ENCODE measurements around the gene HEYL.

HEYL gene

DNA sequence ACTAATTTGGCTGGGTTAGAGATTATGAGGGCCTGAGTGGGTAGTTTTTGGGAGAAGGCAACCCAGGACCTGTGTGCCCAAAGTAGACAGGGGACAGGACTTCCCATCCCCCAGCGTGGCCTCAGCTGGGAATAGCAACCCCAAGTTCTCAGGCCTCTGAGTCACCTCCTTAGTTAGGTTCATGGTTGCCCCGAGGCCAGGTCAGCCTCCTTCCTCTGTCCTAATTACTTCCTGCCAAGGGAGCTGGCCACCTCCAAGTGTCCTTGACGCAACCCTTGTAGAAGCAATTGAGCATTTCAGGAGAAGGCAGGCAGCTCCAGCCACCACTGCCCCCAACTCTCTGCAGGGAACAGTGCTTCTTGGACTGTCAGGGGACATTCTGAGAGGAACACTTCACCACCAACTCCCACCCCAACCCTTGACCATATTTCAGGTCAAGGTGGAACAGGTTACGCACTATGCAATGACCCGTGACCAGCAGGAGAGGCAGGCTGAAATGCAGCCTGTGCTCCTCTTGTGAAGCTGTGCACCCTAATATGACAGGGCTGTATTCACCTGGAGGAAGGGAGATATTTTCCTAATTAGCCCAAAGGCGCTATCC lies 37.6 kb upstream of the HEYL start:
- Histone ChIP-seq H3K9me3 (no peaks in the 10 kb centered on the region), H3K36me3 (replicated peaks) (no peaks in the 10 kb centered on the region), H3K4me1 (peaks cover 5% of the 10 kb centered on the region; the same call in 1 of the 2 replicates), H3K4me3 (no peak overlapping the region), H3K27me3 (ENCODE audit: low read depth) (peaks cover 4% of the 10 kb centered on the region; the same call in 1 of the 2 replicates)
- in situ Hi-C loops (cut with MboI; ENCODE audit: low sequenced_read_pairs) = no loop called here
- no peak for DNase-seq (ENCODE audit: low spot score in 2 of 2)

DNA sequence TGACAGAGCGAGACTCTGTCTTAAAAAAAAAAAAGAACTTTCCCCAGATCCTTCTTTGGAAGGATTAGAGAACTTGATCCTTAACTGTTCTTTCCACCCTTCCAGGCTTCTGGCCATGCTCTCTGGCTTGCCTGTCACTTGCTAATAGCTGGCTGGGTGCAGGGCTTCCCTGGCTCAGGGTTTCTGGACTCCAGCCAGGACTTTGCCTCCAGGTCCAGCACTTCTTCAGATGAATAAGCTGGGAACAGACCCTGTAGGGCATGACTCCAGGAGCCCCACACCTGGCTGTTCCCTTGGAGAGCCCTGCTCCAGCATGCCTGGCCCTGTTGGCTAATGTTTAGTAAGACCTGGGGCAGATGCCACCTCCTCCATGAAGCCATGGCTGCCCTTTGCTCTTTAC lies 35.8 kb upstream of the HEYL start:
- Histone ChIP-seq H3K9me3 (no peaks in the 10 kb centered on the region), H3K4me3 (no peak overlapping the region), H3K4me1 (peaks cover 5% of the 10 kb centered on the region; the same call in 1 of the 2 replicates), H3K36me3 (replicated peaks) (no peaks in the 10 kb centered on the region), H3K27me3 (ENCODE audit: low read depth) (no peaks in the 10 kb centered on the region)
- in situ Hi-C loops (cut with MboI; ENCODE audit: low sequenced_read_pairs) = no loop called here
- no peak for DNase-seq (ENCODE audit: low spot score in 2 of 2)

DNA sequence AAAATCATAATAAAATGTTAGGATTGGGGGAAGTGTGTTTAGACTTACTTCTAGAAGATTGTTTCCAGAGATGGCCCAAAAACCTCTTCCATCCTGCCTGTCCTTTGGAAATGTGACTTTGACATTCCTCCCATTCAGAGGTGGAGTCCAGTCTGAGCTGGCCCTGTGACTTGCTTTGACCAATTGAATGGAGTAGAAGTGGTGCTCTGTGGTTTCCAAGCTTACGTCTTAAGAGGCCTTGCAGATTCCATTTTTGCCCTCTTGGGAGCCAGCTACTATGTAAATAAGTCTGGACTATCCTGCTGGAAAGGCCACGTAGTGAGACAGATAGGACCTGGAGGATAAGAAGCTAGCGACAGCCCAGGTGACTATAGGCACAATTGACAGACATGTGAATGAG lies 33.8 kb upstream of the HEYL start:
- no peak for DNase-seq (ENCODE audit: low spot score in 2 of 2)
- Histone ChIP-seq H3K27me3 (ENCODE audit: low read depth) (no peaks in the 10 kb centered on the region), H3K36me3 (replicated peaks) (no peaks in the 10 kb centered on the region), H3K9me3 (no peaks in the 10 kb centered on the region), H3K4me1 (peaks cover 5% of the 10 kb centered on the region; the same call in 1 of the 2 replicates), H3K4me3 (no peak overlapping the region)
- in situ Hi-C loops (cut with MboI; ENCODE audit: low sequenced_read_pairs) = no loop called here

DNA sequence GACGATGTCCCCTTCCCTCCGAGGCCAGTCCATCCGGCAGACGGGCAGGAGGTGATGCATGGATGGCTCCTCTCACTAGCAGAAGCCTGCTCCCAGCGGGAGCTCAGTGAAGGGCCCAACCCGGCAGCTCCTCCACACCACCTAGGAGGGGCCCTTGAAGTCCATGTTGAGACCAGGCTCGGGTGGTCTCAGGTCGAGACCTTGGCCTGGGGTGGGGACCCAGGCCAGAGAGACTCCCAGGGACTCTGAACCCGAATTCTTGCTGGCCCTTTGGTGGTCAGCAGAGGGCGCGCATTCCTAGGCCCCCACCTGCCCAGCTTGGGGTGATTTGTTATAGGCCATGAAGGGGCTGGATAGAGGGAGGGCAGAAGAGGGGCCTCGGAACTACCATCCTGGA lies 33.1 kb upstream of the HEYL start:
- H3K4me1 ChIP-seq = peaks cover 5% of the 10 kb centered on the region; the same call in 1 of the 2 replicates
- no peaks in the 10 kb centered on the region for H3K9me3 ChIP-seq
- no peaks in the 10 kb centered on the region for H3K36me3 ChIP-seq (replicated peaks)
- no peak for DNase-seq (ENCODE audit: low spot score in 2 of 2)
- H3K27me3 ChIP-seq (ENCODE audit: low read depth) = no peaks in the 10 kb centered on the region
- in situ Hi-C loops (cut with MboI; ENCODE audit: low sequenced_read_pairs) = no loop called here
- H3K4me3 ChIP-seq = no peak overlapping the region; the same call in 1 of the 2 replicates

DNA sequence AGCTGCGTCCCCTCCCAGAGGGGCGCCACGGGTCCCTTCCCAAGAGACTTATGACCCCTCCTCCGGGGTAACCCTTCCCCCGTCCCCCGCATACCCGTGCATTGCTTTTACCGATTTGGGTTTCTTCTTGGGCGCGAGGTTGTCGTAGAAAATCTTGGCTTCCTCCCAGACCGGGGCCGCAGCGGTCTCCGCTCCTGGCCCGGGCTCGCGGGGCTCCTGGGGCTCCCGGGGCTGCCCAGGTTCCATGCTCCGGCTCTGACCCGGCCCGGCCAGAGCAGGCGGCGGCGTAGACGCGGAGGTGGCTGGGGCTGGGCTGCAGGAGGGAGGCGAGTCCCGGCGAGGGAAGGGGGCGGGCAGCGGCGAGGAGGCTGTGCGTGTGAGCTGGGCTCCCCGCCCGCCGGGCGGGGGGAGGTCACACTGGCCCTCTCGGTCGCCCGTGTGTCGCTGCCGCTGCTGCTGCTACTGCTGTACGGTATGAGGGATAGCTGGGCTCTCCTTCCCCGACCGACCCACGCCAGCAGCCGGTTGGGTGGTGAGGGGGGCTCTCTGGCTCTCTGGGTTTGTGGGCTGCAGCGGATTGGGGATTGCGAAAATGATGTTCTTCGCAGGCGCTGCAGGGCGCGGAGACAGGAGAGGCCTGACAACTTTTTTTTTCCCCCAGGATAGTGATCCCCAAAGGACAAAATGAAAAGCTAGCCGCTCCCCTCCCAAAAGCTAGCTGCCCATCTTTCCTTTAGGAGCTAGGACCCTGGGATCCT lies 32.5 kb upstream of the HEYL start, which contains the start of gene NT5C1A:
TSS of gene NT5C1A (minus strand) at position 315 of the 758 bp plus-strand sequence. CDS start at position 246, 69 bp downstream.
- Histone ChIP-seq H3K4me1 (peaks cover 5% of the 10 kb centered on the region; the same call in 1 of the 2 replicates), H3K9me3 (no peaks in the 10 kb centered on the region), H3K27me3 (ENCODE audit: low read depth) (no peaks in the 10 kb centered on the region), H3K4me3 (peak within 1 kb of the TSS; percentile 36), H3K36me3 (replicated peaks) (no peaks in the 10 kb centered on the region)
- peak in 1 of 2 experiments; percentile 64 for DNase-seq (ENCODE audit: low spot score in 2 of 2)
- in situ Hi-C loops (cut with MboI; ENCODE audit: low sequenced_read_pairs) = no loop called here

DNA sequence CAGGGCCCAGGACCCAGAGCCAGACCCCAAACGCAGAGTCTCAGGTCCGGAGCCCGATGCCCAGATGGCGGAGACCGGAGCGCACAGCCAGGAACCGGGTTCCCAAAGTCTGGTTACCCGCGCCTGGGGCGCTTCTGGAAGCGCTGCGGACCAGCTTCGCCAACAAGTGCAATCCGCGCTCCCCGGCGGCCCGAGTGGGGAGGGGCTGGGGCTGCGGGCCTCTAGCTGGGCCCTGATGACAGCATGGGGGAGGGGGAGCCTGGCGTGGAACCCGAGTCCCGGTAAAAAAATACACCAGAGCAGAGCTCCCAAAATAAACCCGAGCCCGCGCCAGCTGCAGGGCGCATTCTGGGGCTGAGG lies 32.0 kb upstream of the HEYL start:
- in situ Hi-C loops (cut with MboI; ENCODE audit: low sequenced_read_pairs) = no loop called here
- peak in 1 of 2 experiments; percentile 52 for DNase-seq (ENCODE audit: low spot score in 2 of 2)
- H3K9me3 ChIP-seq = no peaks in the 10 kb centered on the region
- no peaks in the 10 kb centered on the region for H3K36me3 ChIP-seq (replicated peaks)
- H3K27me3 ChIP-seq (ENCODE audit: low read depth) = no peaks in the 10 kb centered on the region
- peak overlapping the region; percentile 36 for H3K4me3 ChIP-seq
- peaks cover 5% of the 10 kb centered on the region; the same call in 1 of the 2 replicates for H3K4me1 ChIP-seq

DNA sequence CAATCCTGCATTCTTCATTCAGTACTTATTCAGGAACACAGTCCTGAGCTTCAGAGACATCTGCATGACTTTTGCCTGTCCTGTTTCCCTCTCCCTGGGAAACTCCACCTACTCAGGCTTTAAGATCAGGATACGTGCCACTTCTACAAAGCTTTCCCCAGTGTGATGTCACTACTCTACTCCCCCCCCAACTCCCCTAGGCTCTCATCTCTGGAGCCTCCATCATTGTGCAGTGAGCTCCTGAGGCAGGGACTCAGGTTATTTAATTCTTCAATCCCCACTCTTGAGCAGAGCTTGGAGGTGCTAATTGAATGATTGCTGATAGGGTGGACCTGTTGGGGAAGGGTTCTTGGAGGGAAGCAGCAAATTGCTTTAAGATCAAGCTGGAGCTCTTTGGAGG lies 31.2 kb upstream of the HEYL start:
- Histone ChIP-seq H3K4me1 (peaks cover 5% of the 10 kb centered on the region; the same call in 1 of the 2 replicates), H3K27me3 (ENCODE audit: low read depth) (no peaks in the 10 kb centered on the region), H3K9me3 (no peaks in the 10 kb centered on the region), H3K36me3 (replicated peaks) (no peaks in the 10 kb centered on the region), H3K4me3 (no peak overlapping the region)
- in situ Hi-C loops (cut with MboI; ENCODE audit: low sequenced_read_pairs) = no loop called here
- no peak for DNase-seq (ENCODE audit: low spot score in 2 of 2)

DNA sequence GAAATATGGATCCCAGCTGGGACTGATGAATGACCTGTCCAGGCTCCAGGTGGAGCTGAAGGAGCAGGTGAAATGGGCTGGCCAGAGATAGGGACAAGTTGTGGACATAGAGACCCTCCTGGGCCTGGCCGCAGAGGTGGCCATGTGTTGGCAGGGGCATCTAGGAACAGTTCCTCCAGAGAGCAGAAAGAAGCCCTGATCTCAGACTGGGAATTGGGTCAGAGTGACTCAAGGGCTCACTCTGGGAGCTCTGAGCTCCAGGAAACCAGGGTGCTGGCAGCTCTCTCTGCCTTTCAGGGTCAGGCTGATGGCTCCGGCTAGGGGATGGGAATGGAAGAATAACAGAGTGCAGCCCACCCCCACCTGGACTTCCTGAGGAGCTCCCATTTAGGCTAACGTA lies 29.5 kb upstream of the HEYL start:
- Histone ChIP-seq H3K27me3 (ENCODE audit: low read depth) (no peaks in the 10 kb centered on the region), H3K4me3 (no peak overlapping the region), H3K9me3 (no peaks in the 10 kb centered on the region), H3K4me1 (peaks cover 5% of the 10 kb centered on the region; the same call in 1 of the 2 replicates), H3K36me3 (replicated peaks) (no peaks in the 10 kb centered on the region)
- no peak for DNase-seq (ENCODE audit: low spot score in 2 of 2)
- in situ Hi-C loops (cut with MboI; ENCODE audit: low sequenced_read_pairs) = no loop called here

DNA sequence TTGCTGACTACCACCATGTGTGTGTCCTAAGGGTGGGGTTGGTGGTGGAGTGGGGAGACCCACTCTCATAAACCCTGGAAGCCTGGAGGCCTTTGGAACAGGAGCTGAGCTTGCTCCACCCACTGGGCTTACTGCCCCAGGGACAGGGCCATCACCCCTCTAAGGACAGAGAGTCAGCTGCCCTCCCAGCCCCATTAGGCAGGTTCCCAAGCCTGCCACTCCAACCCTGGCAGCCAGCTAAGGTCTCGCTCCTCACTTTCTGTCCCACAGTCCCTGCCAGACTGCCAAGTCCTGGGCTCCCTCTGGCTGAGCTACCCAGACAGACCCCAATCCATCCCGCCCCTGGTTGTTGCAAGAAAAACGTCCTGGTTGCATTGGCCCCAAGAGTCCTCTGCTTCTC lies 28.7 kb upstream of the HEYL start:
- Histone ChIP-seq H3K4me3 (no peak overlapping the region), H3K4me1 (peaks cover 5% of the 10 kb centered on the region; the same call in 1 of the 2 replicates), H3K27me3 (ENCODE audit: low read depth) (no peaks in the 10 kb centered on the region), H3K9me3 (no peaks in the 10 kb centered on the region), H3K36me3 (replicated peaks) (no peaks in the 10 kb centered on the region)
- in situ Hi-C loops (cut with MboI; ENCODE audit: low sequenced_read_pairs) = no loop called here
- no peak for DNase-seq (ENCODE audit: low spot score in 2 of 2)

DNA sequence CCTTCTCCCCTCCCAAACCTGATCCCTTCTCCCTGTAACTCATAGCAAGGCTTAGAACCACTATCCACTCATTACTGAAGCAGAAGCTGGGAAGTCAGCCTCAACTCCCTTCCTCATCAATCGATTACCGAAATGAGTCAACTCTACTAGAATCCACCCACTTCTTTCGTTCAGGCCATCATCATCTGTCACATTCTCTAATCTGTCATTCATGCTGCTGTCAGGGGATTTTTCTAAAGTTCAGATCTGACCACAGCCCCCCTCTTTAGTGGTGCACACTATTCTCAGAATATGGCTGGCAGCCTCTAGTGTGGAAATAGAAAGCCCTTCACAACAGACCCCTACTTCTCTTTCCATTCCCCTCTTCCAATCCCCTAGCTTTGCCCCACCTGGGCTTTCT lies 27.3 kb upstream of the HEYL start:
- no peak overlapping the region for H3K4me3 ChIP-seq
- in situ Hi-C loops (cut with MboI; ENCODE audit: low sequenced_read_pairs) = no loop called here
- no peaks in the 10 kb centered on the region for H3K27me3 ChIP-seq (ENCODE audit: low read depth)
- H3K4me1 ChIP-seq = no peaks in the 10 kb centered on the region
- no peak for DNase-seq (ENCODE audit: low spot score in 2 of 2)
- no peaks in the 10 kb centered on the region for H3K9me3 ChIP-seq
- no peaks in the 10 kb centered on the region for H3K36me3 ChIP-seq (replicated peaks)

DNA sequence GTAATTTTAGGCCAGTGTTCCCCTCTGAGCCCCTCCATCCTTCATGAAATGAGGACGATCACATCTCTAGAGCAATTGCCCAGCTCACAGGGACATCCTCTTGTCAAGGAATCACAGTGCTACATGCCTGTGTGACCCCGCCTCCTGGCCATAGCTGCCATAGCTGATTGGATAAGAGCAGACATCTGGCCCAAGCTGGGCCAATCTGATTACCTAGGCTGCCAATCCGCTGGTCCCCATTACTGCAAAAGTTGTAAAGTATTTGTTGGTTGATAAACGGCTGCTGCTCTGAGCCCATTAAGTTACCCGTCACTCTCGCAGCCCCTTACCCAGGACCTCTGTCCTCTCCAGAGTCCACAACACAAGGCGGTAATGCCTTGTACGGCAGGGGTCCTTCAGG lies 24.1 kb upstream of the HEYL start:
- in situ Hi-C loops (cut with MboI; ENCODE audit: low sequenced_read_pairs) = no loop called here
- no peaks in the 10 kb centered on the region for H3K27me3 ChIP-seq (ENCODE audit: low read depth)
- H3K4me3 ChIP-seq = no peak overlapping the region

DNA sequence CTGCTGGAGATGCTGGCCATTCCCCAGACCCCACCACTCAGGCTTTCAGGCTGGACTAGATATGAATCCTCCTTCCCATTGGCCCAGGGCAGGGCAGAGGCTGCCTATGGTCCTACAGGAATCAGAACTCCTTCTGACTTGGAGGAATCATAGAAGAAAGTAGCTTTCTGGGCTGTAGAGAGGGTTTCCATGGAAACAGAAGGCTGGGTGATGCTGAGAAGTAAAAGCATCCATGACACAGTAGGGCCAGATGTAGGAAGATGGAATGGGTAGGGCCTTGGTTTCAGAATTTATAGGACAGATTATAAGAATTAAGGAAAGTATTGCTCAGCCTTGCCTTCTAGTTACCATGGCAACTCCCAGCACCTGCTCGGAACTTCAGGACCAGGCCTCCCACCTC lies 23.4 kb upstream of the HEYL start:
- Histone ChIP-seq H3K4me3 (no peak overlapping the region), H3K4me1 (peaks cover under 1% of the 10 kb centered on the region; the same call in 1 of the 2 replicates), H3K27me3 (ENCODE audit: low read depth) (no peaks in the 10 kb centered on the region), H3K36me3 (replicated peaks) (no peaks in the 10 kb centered on the region), H3K9me3 (no peaks in the 10 kb centered on the region)
- in situ Hi-C loops (cut with MboI; ENCODE audit: low sequenced_read_pairs) = no loop called here
- no peak for DNase-seq (ENCODE audit: low spot score in 2 of 2)

More for the DNA sequence above, 24.1 kb upstream of the HEYL start:
- no peak for DNase-seq (ENCODE audit: low spot score in 2 of 2)
- H3K4me1 ChIP-seq = no peaks in the 10 kb centered on the region
- H3K36me3 ChIP-seq (replicated peaks) = no peaks in the 10 kb centered on the region
- H3K9me3 ChIP-seq = no peaks in the 10 kb centered on the region

DNA sequence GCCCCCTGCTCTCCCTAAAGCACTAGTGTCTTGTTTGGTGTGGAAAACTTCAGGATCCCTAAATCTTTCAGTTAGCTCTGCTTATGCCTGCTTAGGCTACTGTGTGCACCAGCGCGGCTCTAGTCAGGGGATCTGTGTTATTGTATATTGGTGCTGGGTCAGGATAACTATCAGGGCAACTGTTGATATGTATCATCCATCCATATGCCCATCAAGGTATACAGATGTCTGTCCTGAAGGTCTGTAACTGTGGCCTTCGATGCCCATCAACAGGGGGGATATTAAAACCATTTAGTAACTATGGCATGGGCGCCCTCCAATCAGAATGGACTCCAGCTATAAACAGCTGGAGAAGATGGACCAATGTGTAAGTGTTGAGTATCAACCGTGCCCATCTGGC lies 20.1 kb upstream of the HEYL start:
- no peaks in the 10 kb centered on the region for H3K36me3 ChIP-seq (replicated peaks)
- H3K4me3 ChIP-seq = no peak overlapping the region
- in situ Hi-C loops (cut with MboI; ENCODE audit: low sequenced_read_pairs) = no loop called here
- H3K27me3 ChIP-seq (ENCODE audit: low read depth) = no peaks in the 10 kb centered on the region
- no peak for DNase-seq (ENCODE audit: low spot score in 2 of 2)
- H3K9me3 ChIP-seq = no peaks in the 10 kb centered on the region
- peaks cover 3% of the 10 kb centered on the region; the same call in 1 of the 2 replicates for H3K4me1 ChIP-seq

DNA sequence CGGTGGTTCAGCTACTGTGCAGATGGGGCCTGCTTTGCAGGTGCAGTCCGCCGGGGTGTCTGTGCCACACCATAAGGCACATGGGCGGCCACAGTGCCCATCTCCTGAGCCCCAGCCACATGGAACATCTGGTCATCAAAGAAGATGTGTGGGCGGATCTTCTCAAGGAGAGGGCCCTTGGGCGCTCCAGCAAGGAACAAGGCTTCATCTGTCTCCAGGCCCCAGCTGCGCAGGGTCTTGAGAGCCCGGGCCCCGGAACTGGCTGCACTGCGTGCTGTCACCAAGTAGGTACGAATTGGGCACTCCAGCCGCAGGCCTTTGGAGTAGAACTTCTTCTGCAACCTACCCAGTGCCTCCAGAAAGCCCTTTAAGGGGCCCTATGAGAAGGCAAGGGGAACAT lies 19.7 kb upstream of the HEYL start:
- H3K4me1 ChIP-seq = peaks cover 3% of the 10 kb centered on the region; the same call in 1 of the 2 replicates
- no peaks in the 10 kb centered on the region for H3K27me3 ChIP-seq (ENCODE audit: low read depth)
- no peaks in the 10 kb centered on the region for H3K36me3 ChIP-seq (replicated peaks)
- in situ Hi-C loops (cut with MboI; ENCODE audit: low sequenced_read_pairs) = no loop called here
- H3K4me3 ChIP-seq = no peak overlapping the region
- no peak for DNase-seq (ENCODE audit: low spot score in 2 of 2)
- H3K9me3 ChIP-seq = no peaks in the 10 kb centered on the region
